ENCODE measurements around the gene WDR37.

Gene WDR37

GRCh38 chr10:1011696-1012095, 44.5 kb upstream of the WDR37 start:
- H3K27me3 ChIP-seq (replicated peaks; ENCODE audit: control insufficient read depth, insufficient read depth, low read length), result no peaks in the 10 kb centered on the region
- no peak overlapping the region for H3K4me3 ChIP-seq (replicated peaks; ENCODE audit: low read depth, low read length)
- DNase-seq (ENCODE audit: extremely low read depth, insufficient read length), result no peak
- H3K36me3 ChIP-seq (ENCODE audit: control insufficient read depth, insufficient read depth, low read length), result peaks cover 51% of the 10 kb centered on the region
- no peak for TF ChIP-seq CTCF (IDR thresholded peaks at IDR 0.05; ENCODE audit: insufficient read depth, low read length, poor library complexity, severe bottlenecking)

- no peak for DNase-seq (ENCODE audit: extremely low read depth, insufficient read length)
- no peak for TF ChIP-seq CTCF (IDR thresholded peaks at IDR 0.05; ENCODE audit: insufficient read depth, low read length, poor library complexity, severe bottlenecking)
- H3K36me3 ChIP-seq (ENCODE audit: control insufficient read depth, insufficient read depth, low read length), result peaks cover 39% of the 10 kb centered on the region
- H3K27me3 ChIP-seq (replicated peaks; ENCODE audit: control insufficient read depth, insufficient read depth, low read length), result no peaks in the 10 kb centered on the region
- H3K4me3 ChIP-seq (replicated peaks; ENCODE audit: low read depth, low read length), result no peak overlapping the region
These were observed 40.5 kb upstream of the WDR37 start for GRCh38 chr10:1015688-1016087.

- no peak for DNase-seq (ENCODE audit: extremely low read depth, insufficient read length)
- H3K36me3 ChIP-seq (ENCODE audit: control insufficient read depth, insufficient read depth, low read length), result peaks cover 21% of the 10 kb centered on the region
- no peak for TF ChIP-seq CTCF (IDR thresholded peaks at IDR 0.05; ENCODE audit: insufficient read depth, low read length, poor library complexity, severe bottlenecking)
- no peaks in the 10 kb centered on the region for H3K27me3 ChIP-seq (replicated peaks; ENCODE audit: control insufficient read depth, insufficient read depth, low read length)
- H3K4me3 ChIP-seq (replicated peaks; ENCODE audit: low read depth, low read length), result no peak overlapping the region
These were observed 36.8 kb upstream of the WDR37 start for GRCh38 chr10:1019362-1019761.

- Histone ChIP-seq H3K4me3 (replicated peaks; ENCODE audit: low read depth, low read length) (no peak overlapping the region), H3K27me3 (replicated peaks; ENCODE audit: control insufficient read depth, insufficient read depth, low read length) (no peaks in the 10 kb centered on the region), H3K36me3 (ENCODE audit: control insufficient read depth, insufficient read depth, low read length) (peaks cover 17% of the 10 kb centered on the region)
- no peak for DNase-seq (ENCODE audit: extremely low read depth, insufficient read length)
- TF ChIP-seq CTCF (IDR thresholded peaks at IDR 0.05; ENCODE audit: insufficient read depth, low read length, poor library complexity, severe bottlenecking), result no peak
These were observed 35.7 kb upstream of the WDR37 start for GRCh38 chr10:1020460-1020859.

- no peaks in the 10 kb centered on the region for H3K27me3 ChIP-seq (replicated peaks; ENCODE audit: control insufficient read depth, insufficient read depth, low read length)
- H3K4me3 ChIP-seq (replicated peaks; ENCODE audit: low read depth, low read length), result no peak overlapping the region
- H3K36me3 ChIP-seq (ENCODE audit: control insufficient read depth, insufficient read depth, low read length), result peaks cover 14% of the 10 kb centered on the region
- peak; percentile 31 for DNase-seq (ENCODE audit: extremely low read depth, insufficient read length)
- no peak for TF ChIP-seq CTCF (IDR thresholded peaks at IDR 0.05; ENCODE audit: insufficient read depth, low read length, poor library complexity, severe bottlenecking)
These were observed 35.2 kb upstream of the WDR37 start for GRCh38 chr10:1020958-1021357.

GRCh38 chr10:1022413-1022812, 33.8 kb upstream of the WDR37 start:
- H3K27me3 ChIP-seq (replicated peaks; ENCODE audit: control insufficient read depth, insufficient read depth, low read length), result no peaks in the 10 kb centered on the region
- no peak overlapping the region for H3K4me3 ChIP-seq (replicated peaks; ENCODE audit: low read depth, low read length)
- no peak for DNase-seq (ENCODE audit: extremely low read depth, insufficient read length)
- TF ChIP-seq CTCF (IDR thresholded peaks at IDR 0.05; ENCODE audit: insufficient read depth, low read length, poor library complexity, severe bottlenecking), result no peak
- peaks cover 8% of the 10 kb centered on the region for H3K36me3 ChIP-seq (ENCODE audit: control insufficient read depth, insufficient read depth, low read length)

All from GM06990 (cell line).